ENCODE measurements around the gene TRMT10A.

Gene TRMT10A

DNA sequence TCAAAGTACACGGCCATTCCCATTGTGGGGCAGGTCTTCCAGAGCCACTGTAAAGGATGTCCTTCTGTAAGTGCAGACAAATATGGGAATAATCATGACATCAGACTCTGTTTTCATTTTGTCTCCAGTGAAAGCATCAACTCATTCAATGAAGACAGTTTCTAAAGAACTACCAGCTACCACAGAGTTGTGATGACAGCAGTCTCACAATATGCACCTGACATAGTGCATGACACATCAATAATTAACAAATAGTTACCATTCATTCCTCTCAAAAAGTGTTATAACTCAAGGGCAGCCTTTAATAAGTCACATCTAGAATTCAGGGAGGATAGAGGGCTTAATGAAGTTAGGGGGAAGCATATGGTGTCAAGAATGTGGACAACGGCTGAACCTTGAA, 31.0 kb upstream of the TRMT10A start:
- no peak for DNase-seq (ENCODE audit: low spot score)
- CTCF ChIA-PET, result no interaction called here
- POLR2A ChIA-PET (ENCODE audit: low non-redundant PET), result no interaction called here
- no peak overlapping the region for H3K27ac ChIP-seq
- TF ChIP-seq, protein P1, sequence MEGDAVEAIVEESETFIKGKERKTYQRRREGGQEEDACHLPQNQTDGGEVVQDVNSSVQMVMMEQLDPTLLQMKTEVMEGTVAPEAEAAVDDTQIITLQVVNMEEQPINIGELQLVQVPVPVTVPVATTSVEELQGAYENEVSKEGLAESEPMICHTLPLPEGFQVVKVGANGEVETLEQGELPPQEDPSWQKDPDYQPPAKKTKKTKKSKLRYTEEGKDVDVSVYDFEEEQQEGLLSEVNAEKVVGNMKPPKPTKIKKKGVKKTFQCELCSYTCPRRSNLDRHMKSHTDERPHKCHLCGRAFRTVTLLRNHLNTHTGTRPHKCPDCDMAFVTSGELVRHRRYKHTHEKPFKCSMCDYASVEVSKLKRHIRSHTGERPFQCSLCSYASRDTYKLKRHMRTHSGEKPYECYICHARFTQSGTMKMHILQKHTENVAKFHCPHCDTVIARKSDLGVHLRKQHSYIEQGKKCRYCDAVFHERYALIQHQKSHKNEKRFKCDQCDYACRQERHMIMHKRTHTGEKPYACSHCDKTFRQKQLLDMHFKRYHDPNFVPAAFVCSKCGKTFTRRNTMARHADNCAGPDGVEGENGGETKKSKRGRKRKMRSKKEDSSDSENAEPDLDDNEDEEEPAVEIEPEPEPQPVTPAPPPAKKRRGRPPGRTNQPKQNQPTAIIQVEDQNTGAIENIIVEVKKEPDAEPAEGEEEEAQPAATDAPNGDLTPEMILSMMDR (conservative IDR thresholded peaks at IDR 0.05; ENCODE audit: low read depth), result no peak

- TF ChIP-seq, protein P1 (conservative IDR thresholded peaks at IDR 0.05; ENCODE audit: low read depth), result no peak
- no peak for DNase-seq (ENCODE audit: low spot score)
- CTCF ChIA-PET, result no interaction called here
- H3K27ac ChIP-seq, result no peak overlapping the region
- POLR2A ChIA-PET (ENCODE audit: low non-redundant PET), result no interaction called here
Observed at GRCh38 chr4:99593781-99594641, 30.2 kb upstream of the TRMT10A start.

GRCh38 chr4:99591757-99592156, 27.9 kb upstream of the TRMT10A start:
- TF ChIP-seq, protein P1 (conservative IDR thresholded peaks at IDR 0.05; ENCODE audit: low read depth), result no peak
- CTCF ChIA-PET, result no interaction called here
- DNase-seq (ENCODE audit: low spot score), result no peak
- POLR2A ChIA-PET (ENCODE audit: low non-redundant PET), result no interaction called here
- no peak overlapping the region for H3K27ac ChIP-seq

DNA sequence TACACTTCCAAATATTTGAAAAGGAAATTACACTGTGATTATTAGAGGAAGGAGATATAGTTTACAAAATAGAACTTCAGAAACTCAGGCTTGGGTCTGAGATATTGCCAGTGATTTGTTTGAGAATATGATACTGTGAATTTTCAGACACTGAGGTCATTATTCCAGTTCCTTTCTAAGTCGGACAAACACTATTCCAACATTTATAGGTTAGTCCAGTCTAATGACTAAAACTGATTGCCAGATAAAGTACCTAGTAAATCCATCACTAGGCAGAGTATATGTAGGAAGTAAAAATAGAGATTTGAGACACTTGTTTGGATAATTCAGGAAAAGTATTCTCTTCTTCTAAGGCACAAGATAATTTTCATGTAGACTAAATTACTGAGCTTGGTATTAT, 24.0 kb upstream of the TRMT10A start:
- no peak overlapping the region for H3K27ac ChIP-seq
- ChIA-PET CTCF (no interaction called here), POLR2A (ENCODE audit: low non-redundant PET) (no interaction called here)
- TF ChIP-seq, protein P1 (conservative IDR thresholded peaks at IDR 0.05; ENCODE audit: low read depth), result no peak
- DNase-seq (ENCODE audit: low spot score), result no peak

GRCh38 chr4:99587309-99587708, 23.5 kb upstream of the TRMT10A start:
- ChIA-PET CTCF (no interaction called here), POLR2A (ENCODE audit: low non-redundant PET) (no interaction called here)
- TF ChIP-seq, protein P1 (conservative IDR thresholded peaks at IDR 0.05; ENCODE audit: low read depth), result no peak
- H3K27ac ChIP-seq, result no peak overlapping the region
- DNase-seq (ENCODE audit: low spot score), result no peak

DNA sequence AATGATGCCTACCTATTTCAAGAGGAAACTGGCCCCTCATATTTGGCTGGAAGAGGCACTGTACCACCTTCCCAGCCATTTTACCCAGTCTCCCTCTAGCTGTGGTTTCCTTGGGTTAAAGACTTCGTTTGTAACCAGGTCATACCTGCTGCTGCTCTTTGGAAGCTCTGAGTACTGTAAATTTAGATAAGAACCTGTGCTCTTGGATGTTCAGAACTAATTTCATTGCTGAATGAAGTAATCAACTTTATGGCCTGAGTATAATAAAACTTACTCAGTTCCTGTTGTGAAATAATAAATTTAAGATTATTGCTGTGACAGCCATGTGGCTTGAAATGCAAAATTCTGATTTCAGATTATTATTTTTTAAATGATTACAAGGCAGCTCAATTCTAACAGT, 23.0 kb upstream of the TRMT10A start:
- no peak overlapping the region for H3K27ac ChIP-seq
- POLR2A ChIA-PET (ENCODE audit: low non-redundant PET), result no interaction called here
- CTCF ChIA-PET, result no interaction called here
- TF ChIP-seq, protein P1 (conservative IDR thresholded peaks at IDR 0.05; ENCODE audit: low read depth), result no peak
- no peak for DNase-seq (ENCODE audit: low spot score)

Measured in RWPE1 (cell line).